ENCODE data around the gene TXNRD2. TPM values are rescaled to one million over a fixed set of nuclear protein-coding genes. Genes with fewer than 3 reads are reported as not detected.

The TXNRD2 gene
- total RNA-seq, 2 experiments from 2014 or later, result 24.7 to 28.9 TPM

GRCh38 chr22:19867617-19868016 lies 74.0 kb downstream of the TXNRD2 start:
- no peaks in the 10 kb centered on the region for H3K36me3 ChIP-seq (ENCODE audit: insufficient read depth, low read length)
- H3K4me2 ChIP-seq (ENCODE audit: low read length), result no peak overlapping the region
- TF ChIP-seq, protein P1, sequence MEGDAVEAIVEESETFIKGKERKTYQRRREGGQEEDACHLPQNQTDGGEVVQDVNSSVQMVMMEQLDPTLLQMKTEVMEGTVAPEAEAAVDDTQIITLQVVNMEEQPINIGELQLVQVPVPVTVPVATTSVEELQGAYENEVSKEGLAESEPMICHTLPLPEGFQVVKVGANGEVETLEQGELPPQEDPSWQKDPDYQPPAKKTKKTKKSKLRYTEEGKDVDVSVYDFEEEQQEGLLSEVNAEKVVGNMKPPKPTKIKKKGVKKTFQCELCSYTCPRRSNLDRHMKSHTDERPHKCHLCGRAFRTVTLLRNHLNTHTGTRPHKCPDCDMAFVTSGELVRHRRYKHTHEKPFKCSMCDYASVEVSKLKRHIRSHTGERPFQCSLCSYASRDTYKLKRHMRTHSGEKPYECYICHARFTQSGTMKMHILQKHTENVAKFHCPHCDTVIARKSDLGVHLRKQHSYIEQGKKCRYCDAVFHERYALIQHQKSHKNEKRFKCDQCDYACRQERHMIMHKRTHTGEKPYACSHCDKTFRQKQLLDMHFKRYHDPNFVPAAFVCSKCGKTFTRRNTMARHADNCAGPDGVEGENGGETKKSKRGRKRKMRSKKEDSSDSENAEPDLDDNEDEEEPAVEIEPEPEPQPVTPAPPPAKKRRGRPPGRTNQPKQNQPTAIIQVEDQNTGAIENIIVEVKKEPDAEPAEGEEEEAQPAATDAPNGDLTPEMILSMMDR (conservative IDR thresholded peaks at IDR 0.05; ENCODE audit: low read length), result no peak
- no peak for TF ChIP-seq EZH2phosphoT487 (IDR thresholded peaks at IDR 0.05; ENCODE audit: borderline replicate concordance, low read depth, low read length)
- DNase-seq (ENCODE audit: low spot score), result no peak
- peaks cover 3% of the 10 kb centered on the region for H3K4me1 ChIP-seq (ENCODE audit: insufficient read depth, low read length, poor library complexity, severe bottlenecking)
- CTCF ChIA-PET (ENCODE audit: unreplicated experiment), result no interaction called here
- no peak overlapping the region for H3K27ac ChIP-seq (ENCODE audit: low read depth, low read length, poor library complexity, severe bottlenecking)
- POLR2A ChIA-PET, result interaction anchor here (0.6 to 2.0 kb wide), 2 partner anchors 12 to 85 kb away, joined by 3 to 8 read pairs; no protein-coding TSS in a partner anchor
- intact Hi-C loops (cut with micrococcal nuclease; ENCODE audit: unreplicated experiment), result no loop called here
- H2AFZ ChIP-seq (ENCODE audit: low read length), result no peak overlapping the region
- H3K9me2 ChIP-seq (ENCODE audit: insufficient read depth, low read length), result no peaks in the 10 kb centered on the region
- H4K20me1 ChIP-seq (ENCODE audit: insufficient read depth, low read length), result no peaks in the 10 kb centered on the region
- no peaks in the 10 kb centered on the region for H3K79me2 ChIP-seq (ENCODE audit: insufficient read depth, low read depth, low read length)
- H3K4me3 ChIP-seq (ENCODE audit: low read depth, low read length, poor library complexity, severe bottlenecking), result no peak overlapping the region
- no peaks in the 10 kb centered on the region for H3K9me3 ChIP-seq (ENCODE audit: low read length)
- BruUV-seq (replicated peaks), result no TSS peak

DNA sequence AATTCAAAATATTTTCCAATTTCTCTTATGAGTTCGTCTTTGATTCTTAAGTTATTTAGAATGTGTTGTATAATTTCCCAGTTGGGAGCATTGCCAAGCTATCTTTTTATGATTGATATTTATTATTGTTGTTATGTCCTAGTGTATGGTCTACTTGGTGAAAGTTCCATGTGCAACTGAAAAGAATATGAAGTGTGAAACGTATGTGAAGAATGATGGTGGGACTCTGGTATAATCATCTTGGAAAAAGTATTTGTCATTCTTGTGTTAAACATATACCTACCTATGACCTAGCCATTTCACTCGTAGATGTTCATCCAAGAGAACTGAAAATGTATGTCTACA lies 75.0 kb downstream of the TXNRD2 start:
- Histone ChIP-seq H3K4me1 (ENCODE audit: insufficient read depth, low read length, poor library complexity, severe bottlenecking) (no peaks in the 10 kb centered on the region), H3K36me3 (ENCODE audit: insufficient read depth, low read length) (no peaks in the 10 kb centered on the region), H3K4me3 (ENCODE audit: low read depth, low read length, poor library complexity, severe bottlenecking) (no peak overlapping the region), H3K9me2 (ENCODE audit: insufficient read depth, low read length) (no peaks in the 10 kb centered on the region), H2AFZ (ENCODE audit: low read length) (no peak overlapping the region), H3K27ac (ENCODE audit: low read depth, low read length, poor library complexity, severe bottlenecking) (no peak overlapping the region), H3K4me2 (ENCODE audit: low read length) (no peak overlapping the region), H3K9me3 (ENCODE audit: low read length) (no peaks in the 10 kb centered on the region), H3K79me2 (ENCODE audit: insufficient read depth, low read depth, low read length) (no peaks in the 10 kb centered on the region), H4K20me1 (ENCODE audit: insufficient read depth, low read length) (no peaks in the 10 kb centered on the region)
- ChIA-PET POLR2A (interaction anchor here (2.0 kb wide), 1 partner anchor 11 kb away, joined by 8 read pairs; no protein-coding TSS in a partner anchor), CTCF (ENCODE audit: unreplicated experiment) (no interaction called here)
- no peak for DNase-seq (ENCODE audit: low spot score)
- intact Hi-C loops (cut with micrococcal nuclease; ENCODE audit: unreplicated experiment), result no loop called here
- no TSS peak for BruUV-seq (replicated peaks)
- TF ChIP-seq, protein P1 (conservative IDR thresholded peaks at IDR 0.05; ENCODE audit: low read length), result no peak
- no peak for TF ChIP-seq EZH2phosphoT487 (IDR thresholded peaks at IDR 0.05; ENCODE audit: borderline replicate concordance, low read depth, low read length)

- H2AFZ ChIP-seq (ENCODE audit: low read length), result no peak overlapping the region
- no peaks in the 10 kb centered on the region for H3K79me2 ChIP-seq (ENCODE audit: insufficient read depth, low read depth, low read length)
- intact Hi-C loops (cut with micrococcal nuclease; ENCODE audit: unreplicated experiment), result no loop called here
- ChIA-PET POLR2A (interaction anchor here (2.0 kb wide), 1 partner anchor 9 kb away, joined by 8 read pairs; no protein-coding TSS in a partner anchor), CTCF (ENCODE audit: unreplicated experiment) (no interaction called here)
- no peak overlapping the region for H3K27ac ChIP-seq (ENCODE audit: low read depth, low read length, poor library complexity, severe bottlenecking)
- H3K4me2 ChIP-seq (ENCODE audit: low read length), result no peak overlapping the region
- H3K36me3 ChIP-seq (ENCODE audit: insufficient read depth, low read length), result no peaks in the 10 kb centered on the region; the same call in 1 of the 2 replicates
- BruUV-seq (replicated peaks), result no TSS peak
- no peaks in the 10 kb centered on the region for H3K9me3 ChIP-seq (ENCODE audit: low read length)
- H3K4me1 ChIP-seq (ENCODE audit: insufficient read depth, low read length, poor library complexity, severe bottlenecking), result no peaks in the 10 kb centered on the region
- TF ChIP-seq EZH2phosphoT487 (IDR thresholded peaks at IDR 0.05; ENCODE audit: borderline replicate concordance, low read depth, low read length), result no peak
- TF ChIP-seq, protein P1 (conservative IDR thresholded peaks at IDR 0.05; ENCODE audit: low read length), result no peak
- no peak overlapping the region for H3K4me3 ChIP-seq (ENCODE audit: low read depth, low read length, poor library complexity, severe bottlenecking)
- no peaks in the 10 kb centered on the region for H3K9me2 ChIP-seq (ENCODE audit: insufficient read depth, low read length)
- DNase-seq (ENCODE audit: low spot score), result no peak
- no peaks in the 10 kb centered on the region for H4K20me1 ChIP-seq (ENCODE audit: insufficient read depth, low read length)
These were observed 76.3 kb downstream of the TXNRD2 start for GRCh38 chr22:19865141-19865829.

Measured in OCI-LY7 (cell line).